WTC11 (cell line): Measurements from ENCODE around the gene SERPINB6. TPM values are rescaled to one million over a fixed set of nuclear protein-coding genes. Genes with fewer than 3 reads are reported as not detected.

ENCODE experiments used
- ATAC-seq: fragments of 200-7000 bp; cut with Tn5 transposase; 2 replicates; pipeline ENCODE4 v1.10.0; 2021; ENCODE audit warnings: mild to moderate bottlenecking, moderate library complexity
- CTCF ChIA-PET: fragments of 300-600 bp; sonication (Branson Sonifier 250); formaldehyde crosslinking; loops from one replicate; lab custom pipeline; 2021; ENCODE audit warnings: antibody characterized with exemption; lab: Charles Lee
- POLR2A ChIA-PET: fragments of 350-600 bp; sonication (Branson Sonifier 250); formaldehyde crosslinking; loops from one replicate; lab custom pipeline; 2021; ENCODE audit warnings: antibody characterized with exemption; lab: Charles Lee
- DNase-seq: peaks from one replicate; pipeline ENCODE4 v3.0.0; 2021; ENCODE audit warnings: low spot score
- H3K27ac Mint-ChIP-seq: 2 replicates; pipeline ENCODE4 v1.8.0; 2021; ENCODE audit warnings: mixed read lengths
- H3K27me3 Mint-ChIP-seq: 2 replicates; pipeline ENCODE4 v1.8.0; 2021; ENCODE audit warnings: low read depth, mild to moderate bottlenecking, moderate library complexity, mixed read lengths
- H3K36me3 Mint-ChIP-seq: 2 replicates; pipeline ENCODE4 v1.8.0; 2021; ENCODE audit warnings: mixed read lengths
- H3K4me1 Mint-ChIP-seq: 2 replicates; pipeline ENCODE4 v1.8.0; 2022; ENCODE audit warnings: mixed read lengths
- H3K4me3 Mint-ChIP-seq: 2 replicates; pipeline ENCODE4 v1.8.0; 2021; ENCODE audit warnings: mild to moderate bottlenecking, moderate library complexity, mixed read lengths
- H3K9me3 Mint-ChIP-seq: 2 replicates; pipeline ENCODE4 v1.8.0; 2021; ENCODE audit warnings: mixed read lengths
- CDX4 ChIP-seq: fragments of 250-450 bp; sonication (Bioruptor Pico); IDR thresholded peaks from 2 replicates; pipeline ENCODE4 v1.9.0; 2021; ENCODE audit warnings: moderate library complexity, mild to moderate bottlenecking, inconsistent platforms, borderline replicate concordance
- E2F1 ChIP-seq: sonication (generic); formaldehyde crosslinking; IDR thresholded peaks from 2 replicates; pipeline ENCODE4 v1.8.0; 2022; ENCODE audit warnings: mild to moderate bottlenecking, missing genetic modification reagents
- ELF4 ChIP-seq: sonication (generic); formaldehyde crosslinking; IDR thresholded peaks from 2 replicates; pipeline ENCODE4 v1.8.1; 2022; ENCODE audit warnings: low read depth, mild to moderate bottlenecking, moderate library complexity, missing genetic modification reagents
- FOXJ3 ChIP-seq: sonication (generic); formaldehyde crosslinking; IDR thresholded peaks from 2 replicates; pipeline ENCODE4 v1.9.0; 2021; ENCODE audit warnings: missing genetic modification reagents, mild to moderate bottlenecking, borderline replicate concordance
- FOXK1 ChIP-seq: sonication (generic); formaldehyde crosslinking; IDR thresholded peaks from 2 replicates; pipeline ENCODE4 v1.8.0; 2022; ENCODE audit warnings: mild to moderate bottlenecking, moderate library complexity, missing genetic modification reagents
- HMGA2 ChIP-seq: fragments of 250-450 bp; sonication (Bioruptor Pico); IDR thresholded peaks from 2 replicates; pipeline ENCODE4 v1.4.0; 2021; ENCODE audit warnings: mild to moderate bottlenecking, moderate library complexity
- JUN ChIP-seq: sonication (generic); formaldehyde crosslinking; IDR thresholded peaks from 2 replicates; pipeline ENCODE4 v1.8.0; 2023; ENCODE audit warnings: mild to moderate bottlenecking, missing genetic modification reagents
- KAT7 ChIP-seq: sonication (generic); formaldehyde crosslinking; IDR thresholded peaks from 2 replicates; pipeline ENCODE4 v1.8.1; 2023; ENCODE audit warnings: missing genetic modification reagents, mild to moderate bottlenecking, borderline replicate concordance
- NR2C2 ChIP-seq: sonication (generic); formaldehyde crosslinking; IDR thresholded peaks from 2 replicates; pipeline ENCODE4 v1.8.0; 2022; ENCODE audit warnings: mild to moderate bottlenecking, missing genetic modification reagents
- NR3C1 ChIP-seq: sonication (generic); formaldehyde crosslinking; conservative IDR thresholded peaks from 2 replicates; pipeline ENCODE4 v1.8.1; 2023; ENCODE audit warnings: low read depth, mild to moderate bottlenecking, missing genetic modification reagents
- PRDM15 ChIP-seq: sonication (generic); formaldehyde crosslinking; IDR thresholded peaks from 2 replicates; pipeline ENCODE4 v1.8.0; 2022; ENCODE audit warnings: missing genetic modification reagents
- PREB ChIP-seq: sonication (generic); formaldehyde crosslinking; IDR thresholded peaks from 2 replicates; pipeline ENCODE4 v1.8.1; 2022; ENCODE audit warnings: mild to moderate bottlenecking, missing genetic modification reagents, moderate library complexity, borderline replicate concordance
- TCF7 ChIP-seq: sonication (generic); formaldehyde crosslinking; IDR thresholded peaks from 2 replicates; pipeline ENCODE4 v1.8.0; 2022; ENCODE audit warnings: mild to moderate bottlenecking, low read depth, missing genetic modification reagents, moderate library complexity
- TEAD1 ChIP-seq: sonication (generic); formaldehyde crosslinking; IDR thresholded peaks from 2 replicates; pipeline ENCODE4 v1.8.0; 2022; ENCODE audit warnings: mild to moderate bottlenecking, missing genetic modification reagents
- TP53 ChIP-seq: sonication (generic); formaldehyde crosslinking; IDR thresholded peaks from 2 replicates; pipeline ENCODE4 v1.8.1; 2023; ENCODE audit warnings: mild to moderate bottlenecking, missing genetic modification reagents
- ZNF281 ChIP-seq: sonication (generic); formaldehyde crosslinking; IDR thresholded peaks from 2 replicates; pipeline ENCODE4 v1.8.0; 2023; ENCODE audit warnings: mild to moderate bottlenecking, missing genetic modification reagents
- ZNF396 ChIP-seq: fragments of 250-450 bp; sonication (Bioruptor Pico); IDR thresholded peaks from 2 replicates; pipeline ENCODE4 v1.8.0; 2021; ENCODE audit warnings: mild to moderate bottlenecking, moderate library complexity, borderline replicate concordance
- ZNF416 ChIP-seq: fragments of 250-450 bp; sonication (Bioruptor Pico); IDR thresholded peaks from 2 replicates; pipeline ENCODE4 v1.9.0; 2021; ENCODE audit warnings: mild to moderate bottlenecking, inconsistent platforms
- ZNF671 ChIP-seq: fragments of 250-450 bp; sonication (Bioruptor Pico); IDR thresholded peaks from 2 replicates; pipeline ENCODE4 v1.8.0; 2021; ENCODE audit warnings: mild to moderate bottlenecking
- total RNA-seq: library from RNA; stranded (reverse); gene quantifications from 3 replicates; pipeline ENCODE4 v1.2.3, GENCODE V29; 2021
- TF ChIP-seq, protein P1 (sequence below): sonication (generic); formaldehyde crosslinking; IDR thresholded peaks from 2 replicates; pipeline ENCODE4 v1.8.1; 2023; ENCODE audit warnings: mild to moderate bottlenecking, missing genetic modification reagents, borderline replicate concordance
- TF ChIP-seq, protein P2 (sequence below): sonication (generic); formaldehyde crosslinking; IDR thresholded peaks from 2 replicates; pipeline ENCODE4 v1.8.1; 2022; ENCODE audit warnings: mild to moderate bottlenecking, moderate library complexity, missing genetic modification reagents

The SERPINB6 gene
- total RNA-seq, 1 experiment from 2014 or later, result 28.0 TPM

DNA sequence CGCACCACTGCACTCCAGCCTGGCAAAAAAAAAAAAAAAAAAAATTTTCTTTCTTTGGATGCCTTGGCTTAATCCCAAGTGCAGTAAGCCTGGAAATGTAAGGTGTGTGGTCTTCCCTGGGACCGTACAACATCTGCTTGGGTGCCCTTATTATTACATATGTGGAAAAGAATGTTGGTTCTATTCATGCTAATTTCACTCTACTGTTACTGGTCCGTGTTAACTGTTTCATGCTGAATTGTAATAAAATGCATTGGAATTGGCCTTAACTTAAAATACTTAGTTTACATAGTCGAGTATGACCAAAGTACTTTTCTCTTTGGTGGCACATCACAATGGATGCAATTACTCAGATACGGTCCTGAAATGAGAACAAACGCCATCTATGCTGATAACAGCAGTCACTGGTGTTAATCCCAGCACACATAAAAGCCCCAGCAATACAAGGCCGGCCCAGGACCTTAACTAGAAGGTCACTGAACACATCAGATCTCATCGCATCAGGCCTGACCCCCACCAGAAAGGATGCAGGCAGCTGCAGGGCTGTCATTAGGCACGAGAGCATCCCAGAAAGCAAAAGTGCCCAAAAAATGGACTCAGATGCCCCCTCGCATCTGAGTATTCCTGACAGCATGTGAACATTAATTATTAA, 1.2 kb downstream of the SERPINB6 start (continued):
- TF ChIP-seq E2F1 (no peak), ELF4 (CRISPR knock-in tag) (no peak), ZNF671 (CRISPR knock-in tag) (no peak), KAT7 (no peak), ZNF416 (no peak), JUN (CRISPR knock-in tag) (no peak), NR2C2 (CRISPR knock-in tag) (no peak), PRDM15 (CRISPR knock-in tag) (no peak), TCF7 (CRISPR knock-in tag) (no peak)
- TF ChIP-seq, protein P1, sequence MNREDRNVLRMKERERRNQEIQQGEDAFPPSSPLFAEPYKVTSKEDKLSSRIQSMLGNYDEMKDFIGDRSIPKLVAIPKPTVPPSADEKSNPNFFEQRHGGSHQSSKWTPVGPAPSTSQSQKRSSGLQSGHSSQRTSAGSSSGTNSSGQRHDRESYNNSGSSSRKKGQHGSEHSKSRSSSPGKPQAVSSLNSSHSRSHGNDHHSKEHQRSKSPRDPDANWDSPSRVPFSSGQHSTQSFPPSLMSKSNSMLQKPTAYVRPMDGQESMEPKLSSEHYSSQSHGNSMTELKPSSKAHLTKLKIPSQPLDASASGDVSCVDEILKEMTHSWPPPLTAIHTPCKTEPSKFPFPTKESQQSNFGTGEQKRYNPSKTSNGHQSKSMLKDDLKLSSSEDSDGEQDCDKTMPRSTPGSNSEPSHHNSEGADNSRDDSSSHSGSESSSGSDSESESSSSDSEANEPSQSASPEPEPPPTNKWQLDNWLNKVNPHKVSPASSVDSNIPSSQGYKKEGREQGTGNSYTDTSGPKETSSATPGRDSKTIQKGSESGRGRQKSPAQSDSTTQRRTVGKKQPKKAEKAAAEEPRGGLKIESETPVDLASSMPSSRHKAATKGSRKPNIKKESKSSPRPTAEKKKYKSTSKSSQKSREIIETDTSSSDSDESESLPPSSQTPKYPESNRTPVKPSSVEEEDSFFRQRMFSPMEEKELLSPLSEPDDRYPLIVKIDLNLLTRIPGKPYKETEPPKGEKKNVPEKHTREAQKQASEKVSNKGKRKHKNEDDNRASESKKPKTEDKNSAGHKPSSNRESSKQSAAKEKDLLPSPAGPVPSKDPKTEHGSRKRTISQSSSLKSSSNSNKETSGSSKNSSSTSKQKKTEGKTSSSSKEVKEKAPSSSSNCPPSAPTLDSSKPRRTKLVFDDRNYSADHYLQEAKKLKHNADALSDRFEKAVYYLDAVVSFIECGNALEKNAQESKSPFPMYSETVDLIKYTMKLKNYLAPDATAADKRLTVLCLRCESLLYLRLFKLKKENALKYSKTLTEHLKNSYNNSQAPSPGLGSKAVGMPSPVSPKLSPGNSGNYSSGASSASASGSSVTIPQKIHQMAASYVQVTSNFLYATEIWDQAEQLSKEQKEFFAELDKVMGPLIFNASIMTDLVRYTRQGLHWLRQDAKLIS, result no peak
- TF ChIP-seq, protein P2, sequence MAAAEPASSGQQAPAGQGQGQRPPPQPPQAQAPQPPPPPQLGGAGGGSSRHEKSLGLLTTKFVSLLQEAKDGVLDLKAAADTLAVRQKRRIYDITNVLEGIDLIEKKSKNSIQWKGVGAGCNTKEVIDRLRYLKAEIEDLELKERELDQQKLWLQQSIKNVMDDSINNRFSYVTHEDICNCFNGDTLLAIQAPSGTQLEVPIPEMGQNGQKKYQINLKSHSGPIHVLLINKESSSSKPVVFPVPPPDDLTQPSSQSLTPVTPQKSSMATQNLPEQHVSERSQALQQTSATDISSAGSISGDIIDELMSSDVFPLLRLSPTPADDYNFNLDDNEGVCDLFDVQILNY (CRISPR knock-in tag), result no peak

DNA sequence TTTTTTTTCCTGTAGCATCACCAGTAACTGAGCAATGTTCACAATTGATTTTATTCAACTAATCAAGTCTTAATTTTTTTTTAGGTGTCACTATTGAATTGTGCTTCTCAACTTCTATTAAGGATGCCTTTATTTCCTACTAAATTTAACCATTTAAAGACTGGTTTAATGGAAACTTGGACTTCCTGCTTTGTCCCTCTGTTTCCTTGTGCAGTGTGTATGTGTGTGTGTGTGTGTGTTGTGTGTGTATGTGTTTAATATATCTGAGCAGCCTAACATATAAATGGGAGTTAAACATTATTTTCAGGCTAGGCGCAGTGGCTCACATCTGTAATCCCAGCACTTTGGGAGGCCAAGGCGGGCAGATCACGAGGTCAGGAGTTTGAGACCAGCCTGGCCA, 1.8 kb downstream of the SERPINB6 start:
- CTCF ChIA-PET, result no interaction called here
- Mint-ChIP-seq H3K9me3 (peaks cover 6% of the 10 kb centered on the region), H3K27me3 (peaks cover 15% of the 10 kb centered on the region), H3K27ac (no peak overlapping the region)
- no peak for DNase-seq
- no peak for ATAC-seq
- TF ChIP-seq NR3C1 (CRISPR knock-in tag), result no peak
- no peak for TF ChIP-seq CDX4 (CRISPR knock-in tag)
- no peak for TF ChIP-seq TP53 (CRISPR knock-in tag)
- no peak for TF ChIP-seq ZNF396 (CRISPR knock-in tag)
- TF ChIP-seq ZNF281 (CRISPR knock-in tag), result no peak
- TF ChIP-seq TEAD1 (CRISPR knock-in tag), result no peak
- no peak for TF ChIP-seq TCF7 (CRISPR knock-in tag)
- TF ChIP-seq FOXK1 (CRISPR knock-in tag), result no peak
- no peak for TF ChIP-seq FOXJ3 (CRISPR knock-in tag)
- no peak for TF ChIP-seq HMGA2 (CRISPR knock-in tag)
- TF ChIP-seq PREB, result no peak
- TF ChIP-seq, all 79 proteins: peak for 0
- POLR2A ChIA-PET, result no interaction called here
- H3K36me3 Mint-ChIP-seq, result no peaks in the 10 kb centered on the region
- H3K4me3 Mint-ChIP-seq, result peak overlapping the region; percentile 18; the same call in 1 of the 2 replicates
- peaks cover 26% of the 10 kb centered on the region for H3K4me1 Mint-ChIP-seq
